ENCODE measurements around the gene CDC16. TPM values are rescaled to one million over a fixed set of nuclear protein-coding genes. Genes with fewer than 3 reads are reported as not detected.

Gene CDC16
- total RNA-seq, 2 experiments from 2014 or later = 23.1 to 48.7 TPM

DNA sequence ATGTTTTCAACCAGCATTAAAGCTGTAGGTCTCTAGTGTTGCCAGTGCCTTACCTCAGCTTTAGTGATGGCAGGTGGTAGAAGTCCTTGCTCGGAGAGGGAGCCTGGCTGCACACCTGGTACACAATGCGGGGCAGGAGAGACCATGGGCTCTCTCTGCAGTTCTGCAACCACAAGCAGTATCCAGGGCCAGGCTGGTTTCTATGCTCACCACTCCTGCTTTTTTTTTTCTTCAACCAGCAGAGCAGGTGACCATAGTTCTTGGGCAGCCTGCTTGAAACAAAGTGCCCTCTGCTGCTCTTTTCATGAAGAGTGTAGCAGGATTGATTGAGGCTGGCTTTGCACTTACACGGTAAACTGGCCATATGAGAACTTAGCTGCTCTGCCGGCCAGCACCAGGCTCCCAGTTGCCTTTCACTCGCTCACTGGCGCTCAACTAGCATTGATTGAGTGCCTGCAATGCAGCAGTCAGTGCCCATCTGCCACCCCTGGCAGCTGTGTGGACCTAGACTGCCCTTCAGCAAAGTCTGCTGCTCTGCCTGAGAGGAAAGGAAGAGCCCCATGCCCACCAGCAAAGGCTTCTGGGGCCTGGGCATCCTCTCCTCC is 75.2 kb downstream of the CDC16 start:
- POLR2A ChIA-PET = no interaction called here
- Histone ChIP-seq H3K4me1 (ENCODE audit: insufficient read depth, low read length, poor library complexity, severe bottlenecking) (peaks cover 16% of the 10 kb centered on the region), H3K4me2 (ENCODE audit: low read length) (no peak overlapping the region), H2AFZ (ENCODE audit: low read length) (no peak overlapping the region), H3K9me2 (ENCODE audit: insufficient read depth, low read length) (no peaks in the 10 kb centered on the region), H4K20me1 (ENCODE audit: insufficient read depth, low read length) (no peaks in the 10 kb centered on the region), H3K79me2 (ENCODE audit: insufficient read depth, low read depth, low read length) (peaks cover 7% of the 10 kb centered on the region; the same call in 1 of the 2 replicates), H3K4me3 (ENCODE audit: low read depth, low read length, poor library complexity, severe bottlenecking) (no peak overlapping the region), H3K36me3 (ENCODE audit: insufficient read depth, low read length) (peaks cover 17% of the 10 kb centered on the region), H3K9me3 (ENCODE audit: low read length) (no peaks in the 10 kb centered on the region), H3K27ac (ENCODE audit: low read depth, low read length, poor library complexity, severe bottlenecking) (no peak overlapping the region)
- no peak for TF ChIP-seq CTCF (conservative IDR thresholded peaks at IDR 0.05; ENCODE audit: low read length)
- TF ChIP-seq EZH2phosphoT487 (IDR thresholded peaks at IDR 0.05; ENCODE audit: borderline replicate concordance, low read depth, low read length) = no peak
- no TSS peak for BruUV-seq (replicated peaks)
- intact Hi-C loops (cut with micrococcal nuclease; ENCODE audit: unreplicated experiment) = no loop called here
- CTCF ChIA-PET (ENCODE audit: unreplicated experiment) = no interaction called here
- no peak for DNase-seq (ENCODE audit: low spot score)

DNA sequence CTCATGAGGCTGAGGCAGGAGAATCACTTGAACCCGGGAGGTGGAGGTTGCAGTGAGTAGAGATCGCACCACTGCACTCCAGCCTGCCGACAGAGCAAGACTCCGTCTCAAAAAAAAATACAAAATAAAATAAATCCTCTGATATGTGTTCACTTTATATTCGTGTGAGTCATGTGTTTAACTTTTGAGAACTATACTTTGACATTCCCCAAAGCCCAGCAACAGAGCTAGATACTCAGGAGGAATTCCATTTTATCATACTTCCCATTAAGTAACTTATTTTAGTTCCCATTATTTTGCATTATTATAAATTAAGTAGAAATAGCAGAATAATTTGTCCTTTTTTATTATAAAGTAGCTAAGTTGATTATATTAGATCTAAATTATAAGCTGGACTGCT is 76.3 kb downstream of the CDC16 start:
- Histone ChIP-seq H3K79me2 (ENCODE audit: insufficient read depth, low read depth, low read length) (peaks cover 17% of the 10 kb centered on the region), H3K9me2 (ENCODE audit: insufficient read depth, low read length) (no peaks in the 10 kb centered on the region), H3K4me3 (ENCODE audit: low read depth, low read length, poor library complexity, severe bottlenecking) (no peak overlapping the region), H2AFZ (ENCODE audit: low read length) (no peak overlapping the region), H3K4me2 (ENCODE audit: low read length) (no peak overlapping the region), H4K20me1 (ENCODE audit: insufficient read depth, low read length) (0 out of 2 replicates have a peak, but pooled peaks cover 5% of the 10 kb centered on the region), H3K9me3 (ENCODE audit: low read length) (no peaks in the 10 kb centered on the region), H3K4me1 (ENCODE audit: insufficient read depth, low read length, poor library complexity, severe bottlenecking) (peaks cover 16% of the 10 kb centered on the region), H3K27ac (ENCODE audit: low read depth, low read length, poor library complexity, severe bottlenecking) (peak overlapping the region; percentile 98), H3K36me3 (ENCODE audit: insufficient read depth, low read length) (peaks cover 22% of the 10 kb centered on the region)
- no peak for DNase-seq (ENCODE audit: low spot score)
- ChIA-PET CTCF (ENCODE audit: unreplicated experiment) (interaction anchor here (0.5 kb wide), 1 partner anchor 16 kb away, joined by 7 read pairs; no protein-coding TSS in a partner anchor), POLR2A (no interaction called here)
- intact Hi-C loops (cut with micrococcal nuclease; ENCODE audit: unreplicated experiment) = no loop called here
- TF ChIP-seq EZH2phosphoT487 (IDR thresholded peaks at IDR 0.05; ENCODE audit: borderline replicate concordance, low read depth, low read length) (no peak), CTCF (conservative IDR thresholded peaks at IDR 0.05; ENCODE audit: low read length) (no peak)
- no TSS peak for BruUV-seq (replicated peaks)

- peak overlapping the region; percentile 100 for H3K4me2 ChIP-seq (ENCODE audit: low read length)
- no peak for TF ChIP-seq EZH2phosphoT487 (IDR thresholded peaks at IDR 0.05; ENCODE audit: borderline replicate concordance, low read depth, low read length)
- TF ChIP-seq CTCF (conservative IDR thresholded peaks at IDR 0.05; ENCODE audit: low read length) = no peak
- no TSS peak for BruUV-seq (replicated peaks)
- peaks cover 22% of the 10 kb centered on the region for H3K36me3 ChIP-seq (ENCODE audit: insufficient read depth, low read length)
- 0 out of 2 replicates have a peak, but pooled peaks cover 5% of the 10 kb centered on the region for H4K20me1 ChIP-seq (ENCODE audit: insufficient read depth, low read length)
- peaks cover 20% of the 10 kb centered on the region for H3K4me1 ChIP-seq (ENCODE audit: insufficient read depth, low read length, poor library complexity, severe bottlenecking)
- peak overlapping the region; percentile 72 for H2AFZ ChIP-seq (ENCODE audit: low read length)
- peaks cover 21% of the 10 kb centered on the region for H3K79me2 ChIP-seq (ENCODE audit: insufficient read depth, low read depth, low read length)
- no peaks in the 10 kb centered on the region for H3K9me2 ChIP-seq (ENCODE audit: insufficient read depth, low read length)
- DNase-seq (ENCODE audit: low spot score) = no peak
- POLR2A ChIA-PET = no interaction called here
- peak overlapping the region; percentile 91 for H3K4me3 ChIP-seq (ENCODE audit: low read depth, low read length, poor library complexity, severe bottlenecking)
- CTCF ChIA-PET (ENCODE audit: unreplicated experiment) = interaction anchor here (0.5 kb wide), 1 partner anchor 16 kb away, joined by 7 read pairs; no protein-coding TSS in a partner anchor
- peak overlapping the region; percentile 98 for H3K27ac ChIP-seq (ENCODE audit: low read depth, low read length, poor library complexity, severe bottlenecking)
- intact Hi-C loops (cut with micrococcal nuclease; ENCODE audit: unreplicated experiment) = no loop called here
- H3K9me3 ChIP-seq (ENCODE audit: low read length) = no peaks in the 10 kb centered on the region
Measured at GRCh38 chr13:114311387-114311786, 76.7 kb downstream of the CDC16 start.
